CD4-positive, alpha-beta T cell treated with Interferon gamma for 1 hour (primary cell): ENCODE measurements around the gene LCLAT1.

ENCODE experiments used
- DNase-seq: peaks from one replicate; pipeline ENCODE4 v3.0.0-alpha.2; 2020

LCLAT1 gene

DNA sequence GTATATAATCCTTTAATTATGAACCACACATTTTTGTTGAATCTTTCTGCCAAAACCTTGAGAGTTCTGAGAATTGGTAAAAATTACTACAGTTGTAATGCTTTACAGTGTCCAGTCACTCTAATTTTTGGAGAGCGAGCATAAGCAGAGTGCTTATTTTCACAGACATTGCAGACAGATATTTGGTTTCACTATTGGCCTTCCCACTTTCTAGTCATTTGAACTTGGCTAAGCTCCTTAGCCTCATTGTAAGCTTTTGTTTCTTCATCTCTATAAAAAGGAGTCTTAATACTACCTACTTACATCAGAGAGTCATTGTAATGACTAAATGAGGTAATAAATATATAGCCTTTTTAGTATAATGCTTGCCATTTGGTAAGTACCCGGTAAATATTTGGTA is 80.4 kb downstream of the LCLAT1 start:
- no peak for DNase-seq

DNA sequence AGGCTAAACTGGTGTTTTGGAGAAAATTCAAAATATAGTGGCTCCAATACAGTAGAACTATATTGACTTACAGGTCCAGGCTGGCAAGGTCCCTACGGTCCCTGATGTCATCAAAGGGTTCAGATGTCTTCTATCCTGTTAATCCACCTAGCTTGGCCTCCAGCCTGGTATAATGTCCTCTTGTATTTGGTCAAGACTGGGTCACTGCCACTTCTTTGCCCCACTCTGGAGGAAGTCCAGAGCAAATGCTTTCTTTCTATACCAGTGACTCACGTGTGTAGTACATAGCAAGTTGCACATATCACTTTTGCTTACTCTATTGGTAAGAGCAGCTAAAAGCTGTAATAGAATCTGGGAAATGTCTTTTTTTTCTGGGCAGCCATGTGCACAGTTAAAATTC is 80.8 kb downstream of the LCLAT1 start:
- no peak for DNase-seq

DNA sequence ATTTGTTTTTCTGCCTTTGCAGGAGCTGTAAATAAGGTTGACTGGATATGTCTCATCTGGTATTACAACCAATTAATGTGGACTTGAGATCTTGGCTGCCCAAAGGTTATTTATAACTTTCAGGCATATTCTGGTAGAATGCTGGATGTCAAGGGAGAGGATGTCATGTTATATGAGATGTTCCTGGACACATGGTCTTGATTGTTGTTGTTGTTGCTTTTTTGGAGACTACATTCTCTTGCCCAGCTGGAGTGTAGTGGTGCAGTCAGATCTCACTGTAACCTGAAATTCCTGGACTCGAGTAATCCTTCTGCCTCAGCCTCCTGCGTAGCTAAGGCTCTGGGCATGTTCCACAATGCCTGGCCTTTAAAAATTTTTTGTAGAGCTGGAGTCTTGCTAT is 83.3 kb downstream of the LCLAT1 start:
- no peak for DNase-seq

DNA sequence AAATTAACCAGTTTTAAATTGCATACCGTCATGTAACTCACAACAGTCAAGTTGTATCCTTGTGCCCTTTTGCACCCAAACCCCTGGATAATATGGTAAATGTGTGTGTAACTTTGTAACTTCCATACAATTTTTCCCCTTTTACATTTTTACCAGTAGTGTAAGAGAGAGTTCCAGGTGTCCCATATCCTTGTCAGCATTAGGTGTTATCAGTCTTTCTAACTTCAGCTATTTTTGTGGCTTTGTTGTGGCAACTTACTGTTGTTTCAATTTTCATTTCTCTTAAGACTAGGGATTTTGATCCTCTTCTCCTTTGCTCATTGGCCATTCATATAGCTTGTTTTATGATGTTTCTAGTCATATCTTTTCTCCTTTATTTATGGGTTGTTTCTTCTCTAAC is 94.6 kb downstream of the LCLAT1 start:
- no peak for DNase-seq

DNA sequence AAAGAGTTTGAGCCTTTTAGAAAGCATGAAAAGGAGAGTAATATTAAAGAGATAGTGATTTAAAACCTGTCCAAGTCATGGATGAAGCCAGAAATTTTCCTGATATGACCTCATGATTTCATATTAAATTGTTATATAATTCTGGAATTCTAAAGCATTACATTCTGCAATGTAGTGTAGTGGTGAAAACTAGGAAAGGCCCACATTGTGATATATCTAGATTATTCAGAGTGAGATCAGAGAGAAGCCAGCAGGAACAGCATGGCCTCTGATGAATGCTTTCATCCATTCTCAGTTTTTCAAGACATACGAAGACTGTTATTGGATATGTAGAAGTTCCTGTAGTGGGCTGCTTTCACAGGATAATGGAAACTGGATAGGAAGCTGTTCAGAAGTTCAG is 98.8 kb downstream of the LCLAT1 start:
- DNase-seq = no peak

DNA sequence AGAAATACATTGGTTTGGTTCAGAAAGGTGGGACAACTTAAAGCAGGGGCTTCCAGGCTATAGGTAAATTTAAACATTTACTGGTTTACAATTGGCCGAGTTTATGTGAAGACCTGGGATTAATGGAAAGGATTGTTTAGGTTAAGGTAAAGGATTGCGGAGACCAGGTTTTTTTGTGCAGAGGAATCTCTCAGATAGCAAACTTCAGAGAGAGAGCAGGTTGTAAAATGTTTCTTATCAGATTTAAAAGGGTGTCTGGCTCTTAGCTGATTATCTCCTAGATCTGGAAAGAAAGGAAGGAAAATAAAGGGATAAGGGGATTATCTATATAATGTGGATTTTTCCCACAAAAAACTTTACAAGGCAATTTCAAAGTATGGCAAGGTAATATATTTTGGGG is 101.3 kb downstream of the LCLAT1 start:
- DNase-seq = no peak

DNA sequence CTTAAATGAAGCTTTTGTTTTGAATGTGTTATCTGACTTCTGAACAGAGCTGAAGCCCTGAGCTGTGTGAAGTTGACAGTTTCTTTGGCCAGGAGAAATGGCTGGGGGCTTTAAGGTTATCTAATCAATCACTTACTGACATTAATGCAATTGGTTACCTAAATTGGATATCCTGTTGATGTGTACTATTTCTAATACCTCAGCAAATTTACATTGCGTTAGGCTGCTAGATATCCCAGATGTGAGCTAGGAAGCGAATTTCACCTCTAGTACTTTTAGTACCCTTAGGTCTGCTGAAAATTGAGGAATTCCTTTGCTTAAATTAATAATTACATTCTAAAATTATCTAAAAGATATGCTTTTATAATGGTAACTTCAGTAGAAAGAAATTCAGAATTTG is 102.0 kb downstream of the LCLAT1 start:
- no peak for DNase-seq

DNA sequence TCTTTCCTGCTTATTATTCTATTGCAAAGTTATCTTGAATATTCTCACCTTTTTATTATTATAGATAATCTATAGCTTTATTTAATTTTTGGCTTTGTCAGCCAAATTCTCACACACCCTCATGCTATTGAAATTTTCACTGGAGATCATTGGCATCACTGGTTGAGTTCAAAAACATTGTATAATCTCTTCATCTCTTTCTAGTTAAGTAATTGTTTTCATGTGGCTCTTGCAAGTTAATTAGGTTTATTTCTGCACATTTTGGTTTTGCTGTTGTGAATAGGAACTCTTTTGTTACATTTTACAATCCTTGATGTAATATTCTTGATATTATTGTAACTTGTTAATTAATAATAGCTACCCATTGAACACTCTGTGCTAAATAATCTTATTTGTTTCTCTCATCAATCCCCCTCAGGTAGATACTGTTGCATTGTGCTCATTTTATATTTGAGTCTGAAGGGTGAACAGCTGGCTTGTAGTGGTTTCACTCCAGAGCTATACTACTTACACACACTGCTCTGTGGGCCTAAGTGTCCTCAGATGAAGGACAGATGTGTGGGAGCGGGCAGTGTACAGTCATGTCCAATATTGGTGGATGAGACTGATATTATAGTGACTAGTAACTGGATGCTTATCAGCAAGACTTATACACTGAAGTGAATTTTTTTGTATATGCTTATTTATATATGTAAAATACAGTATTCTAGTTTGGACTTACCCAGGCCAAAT is 112.7 kb downstream of the LCLAT1 start:
- DNase-seq = no peak

DNA sequence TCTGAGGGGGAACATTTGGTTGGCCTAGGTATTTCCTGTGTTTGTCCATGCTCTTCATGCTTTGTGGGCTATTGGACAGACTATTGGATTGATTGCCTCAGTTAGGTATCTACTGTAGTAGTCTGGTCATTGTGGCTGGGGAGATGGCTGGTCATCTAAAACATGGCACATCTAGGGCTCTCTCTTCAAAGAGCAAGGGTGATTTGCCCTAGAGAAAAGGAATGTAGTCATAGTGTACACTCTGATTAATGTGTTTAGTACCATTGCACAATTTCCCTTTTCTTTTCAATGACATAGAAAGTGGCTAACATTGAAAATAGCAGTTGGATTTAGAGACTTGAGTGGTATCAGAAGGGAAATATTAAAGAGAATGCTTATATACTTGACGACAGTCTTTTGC is 114.3 kb downstream of the LCLAT1 start:
- no peak for DNase-seq

DNA sequence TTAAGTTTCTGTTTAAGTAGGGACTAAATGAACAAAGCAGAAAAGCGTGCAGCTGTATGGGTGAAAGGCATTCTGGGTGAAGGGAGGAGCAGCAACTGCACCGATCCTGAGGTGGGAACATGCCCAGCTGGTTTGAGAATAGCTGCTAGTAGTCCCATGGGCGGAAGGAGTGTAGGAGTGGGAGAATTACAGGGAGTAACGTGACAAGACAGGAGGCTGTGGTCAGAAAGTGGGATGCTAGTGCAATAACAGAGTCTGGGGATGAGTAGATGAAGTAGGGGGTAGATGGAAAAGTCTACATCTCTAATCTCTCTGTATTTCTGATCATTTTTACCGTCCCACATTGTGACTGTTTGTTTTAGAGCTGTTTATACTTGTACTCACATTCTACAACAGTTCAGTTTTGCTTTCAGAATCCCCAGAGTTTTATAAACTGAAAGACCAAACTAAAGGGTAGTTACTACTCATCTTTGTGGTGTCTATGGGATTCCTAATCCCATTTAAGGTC is 118.9 kb downstream of the LCLAT1 start:
- DNase-seq = no peak

DNA sequence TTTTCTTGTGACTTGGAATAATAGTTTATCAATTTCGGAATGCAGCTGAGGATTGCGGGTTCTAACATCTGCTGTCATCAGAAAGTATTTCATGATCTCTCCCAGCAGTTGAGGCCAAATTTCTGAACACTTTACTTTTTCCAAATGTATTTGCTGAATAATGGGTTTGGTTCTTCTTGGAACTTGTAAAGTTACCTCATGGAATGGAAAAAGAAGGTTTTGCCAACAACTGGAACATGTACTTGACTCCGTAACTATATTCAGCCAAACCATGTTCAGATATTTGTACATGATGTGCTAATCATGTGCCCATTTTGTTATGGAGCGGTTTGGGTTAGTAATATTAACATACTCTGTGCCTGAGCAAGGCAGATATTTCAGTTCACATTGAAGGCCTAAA is 119.6 kb downstream of the LCLAT1 start:
- no peak for DNase-seq

DNA sequence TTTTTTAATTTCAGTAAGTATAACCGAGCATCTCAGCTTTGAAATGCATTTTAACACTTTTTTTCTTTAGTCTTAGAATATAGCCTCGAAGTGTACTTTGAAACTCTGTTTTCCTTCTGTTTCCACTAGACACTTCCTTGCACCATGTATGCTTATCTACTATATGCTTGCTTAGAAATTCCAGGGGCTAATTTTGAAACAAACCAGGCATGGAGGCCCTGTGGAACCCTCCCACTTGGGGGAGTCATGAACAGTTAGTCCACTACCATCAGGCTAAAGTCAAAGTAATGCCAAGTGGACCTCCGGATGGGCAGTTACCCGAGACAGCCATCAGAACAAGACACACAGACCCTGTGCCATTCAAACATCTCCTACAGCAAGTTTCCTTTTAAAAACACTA is 120.3 kb downstream of the LCLAT1 start:
- no peak for DNase-seq

DNA sequence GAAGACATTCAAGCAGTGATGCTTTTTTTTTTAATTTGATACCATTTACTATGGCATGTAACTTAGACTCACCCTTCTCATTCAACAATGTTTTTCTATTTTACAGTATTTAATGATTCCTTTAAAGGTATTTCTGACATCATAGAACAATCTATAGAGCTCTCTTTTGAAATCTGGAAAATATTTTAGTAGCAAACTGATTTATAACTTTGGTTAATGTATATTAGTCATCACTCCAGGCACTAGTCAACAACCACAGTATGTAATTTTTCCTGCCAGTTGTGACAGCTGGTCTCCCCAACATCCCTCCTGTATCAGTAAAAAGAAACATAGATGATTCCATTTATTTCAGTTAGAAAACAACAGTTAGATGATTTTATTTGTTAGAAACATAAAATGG is 122.9 kb downstream of the LCLAT1 start:
- DNase-seq = no peak

DNA sequence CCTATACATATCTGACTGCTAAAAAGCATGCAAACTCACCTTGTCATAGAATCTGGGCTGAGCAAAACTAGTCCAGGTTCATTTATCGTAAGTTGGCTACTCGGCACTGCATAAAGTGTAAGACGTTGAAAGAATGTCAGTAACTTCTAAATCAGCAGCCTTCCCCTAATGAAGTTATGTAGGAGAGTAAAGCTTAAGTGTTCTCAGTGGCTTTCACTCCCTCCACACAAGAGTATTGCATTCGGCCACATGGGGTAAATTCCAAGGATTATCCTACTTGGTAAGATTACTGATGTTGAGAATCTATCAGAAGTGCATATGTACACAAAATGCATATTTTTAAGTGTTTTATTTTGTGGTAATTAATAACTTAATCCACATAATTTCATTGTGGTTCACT is 130.1 kb downstream of the LCLAT1 start:
- DNase-seq = no peak

DNA sequence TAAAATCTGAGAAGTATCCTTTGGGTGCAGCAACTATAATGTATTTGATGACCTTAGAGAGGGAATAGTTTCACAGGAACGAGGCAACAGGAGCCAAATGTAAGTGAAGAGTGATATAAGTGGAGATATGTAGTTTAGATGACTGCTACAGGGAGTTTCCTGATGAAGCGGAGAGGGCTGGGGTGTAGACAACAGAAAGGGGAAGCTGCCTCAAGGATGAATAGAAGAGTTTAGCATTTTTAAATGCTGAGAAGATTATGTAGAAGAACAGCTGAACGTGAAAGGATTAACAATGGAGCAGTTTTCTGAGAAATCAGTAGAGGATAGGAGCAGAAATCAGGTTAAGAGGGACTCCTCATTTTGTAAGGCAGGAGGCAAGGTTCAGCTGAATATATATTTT is 133.3 kb downstream of the LCLAT1 start:
- DNase-seq = peak; percentile 3

DNA sequence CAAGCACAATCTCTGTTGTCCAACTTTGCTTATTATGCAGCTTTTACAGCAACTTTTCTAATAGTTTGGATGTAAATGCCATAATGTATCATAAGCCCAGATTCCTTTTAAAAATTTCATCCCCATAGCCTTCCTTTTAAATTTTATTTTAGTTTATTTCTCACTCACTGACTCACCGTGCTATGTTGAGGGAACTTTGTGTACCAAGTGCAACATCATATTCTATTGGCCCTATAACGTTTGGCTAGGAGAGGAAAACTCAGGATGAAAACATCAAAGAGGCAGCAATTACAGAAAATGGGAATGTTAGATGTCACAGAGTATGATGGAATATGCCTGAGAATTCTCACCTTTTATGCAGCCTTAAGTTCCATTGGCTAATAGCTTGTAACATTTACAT is 135.5 kb downstream of the LCLAT1 start:
- no peak for DNase-seq

DNA sequence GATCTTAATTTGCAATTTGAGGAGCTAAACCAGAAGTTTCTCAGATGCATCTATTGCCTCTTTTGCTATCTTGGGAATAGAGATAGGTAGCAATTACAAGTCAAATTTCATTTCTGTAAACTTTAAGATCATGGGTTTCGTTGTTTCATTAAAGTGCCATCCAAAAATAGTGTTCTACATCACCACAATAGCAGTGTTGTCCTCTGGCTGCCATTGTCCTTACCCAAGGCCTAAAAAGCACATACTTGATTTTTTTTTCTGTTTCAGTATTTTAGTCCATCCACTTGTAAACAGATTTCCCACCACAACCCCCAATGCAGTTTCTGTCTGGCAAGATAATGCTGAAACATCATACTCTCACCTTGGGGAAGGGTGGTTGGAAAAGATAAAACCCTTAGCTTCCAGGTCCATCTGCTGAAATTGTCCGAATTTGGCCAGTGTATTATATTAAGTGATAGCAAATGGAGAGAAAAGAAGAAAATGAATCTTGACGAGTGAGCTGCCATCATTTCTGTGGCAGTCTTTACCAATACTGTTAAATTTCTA is 136.2 kb downstream of the LCLAT1 start:
- no peak for DNase-seq

DNA sequence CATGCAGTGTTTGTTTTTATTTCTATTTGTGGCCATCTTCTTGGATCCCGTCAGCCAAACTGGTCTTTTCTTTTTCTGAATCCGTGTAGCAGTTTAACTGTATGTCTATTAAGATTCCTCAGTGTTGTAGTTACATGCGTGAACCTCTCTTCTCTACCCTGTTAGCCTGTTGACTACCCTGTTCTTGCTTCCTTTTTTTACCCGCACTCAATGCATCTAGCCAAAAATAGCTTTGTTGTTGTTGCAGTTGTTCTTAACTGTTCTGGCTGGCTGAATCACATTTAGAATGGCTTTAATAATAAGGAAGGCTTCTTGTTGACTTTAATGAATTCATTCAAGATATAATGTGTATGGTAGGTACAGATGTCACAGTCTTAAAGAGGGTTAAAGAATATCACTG is 137.1 kb downstream of the LCLAT1 start:
- DNase-seq = no peak

DNA sequence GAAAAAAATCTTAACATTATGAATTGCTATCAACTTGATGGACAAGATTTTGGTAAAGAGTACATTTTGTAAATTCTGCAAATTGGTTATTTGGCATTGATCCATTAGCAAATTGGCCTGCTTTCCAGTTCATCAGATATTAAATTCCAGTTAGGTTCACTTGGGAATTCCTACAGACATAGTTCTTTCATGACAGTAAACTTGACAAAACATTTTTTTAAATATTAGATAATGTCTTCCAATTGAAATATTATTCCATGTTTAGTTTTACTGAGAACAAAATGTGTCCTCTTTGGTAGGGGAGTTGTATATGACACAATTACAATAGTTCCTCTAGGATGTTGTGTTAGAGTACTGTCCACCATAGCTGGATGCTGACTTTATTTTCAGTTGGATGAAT is 141.9 kb downstream of the LCLAT1 start:
- no peak for DNase-seq

DNA sequence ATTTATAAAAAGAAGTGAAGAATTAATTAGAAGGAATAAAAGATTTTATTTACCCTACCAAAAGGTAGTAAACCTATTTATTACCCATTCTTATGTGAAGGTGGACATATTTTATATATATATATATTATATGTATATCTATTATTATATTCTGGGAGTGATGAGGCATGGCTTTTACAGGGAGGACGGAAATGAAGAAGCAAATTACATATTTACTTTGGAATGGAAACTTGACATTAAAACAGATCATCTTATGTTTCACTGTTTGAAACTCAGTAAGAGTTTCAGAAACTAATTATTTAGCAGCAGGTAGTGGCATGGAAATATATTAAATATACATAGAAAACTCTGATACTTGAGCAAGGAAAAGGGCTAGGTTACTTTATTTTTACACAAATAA is 143.4 kb downstream of the LCLAT1 start:
- no peak for DNase-seq

DNA sequence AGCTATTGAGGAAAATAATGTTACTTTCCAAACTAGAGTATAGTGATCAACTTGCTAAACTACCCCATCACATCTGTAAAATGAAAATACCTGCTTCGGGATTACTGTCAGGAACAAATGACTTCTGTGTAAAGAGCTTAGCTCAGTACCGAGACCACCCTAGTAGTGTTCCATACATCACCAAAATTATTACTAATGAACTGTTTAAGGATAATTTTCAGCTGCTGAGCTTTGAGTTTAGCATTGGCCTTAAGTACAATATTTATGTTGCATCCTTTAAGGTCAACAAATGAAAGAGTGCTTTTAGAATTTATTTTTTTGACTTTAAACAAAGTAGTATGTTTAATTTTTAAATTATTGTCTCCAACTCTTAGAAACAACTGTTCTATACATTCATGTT is 144.1 kb downstream of the LCLAT1 start:
- DNase-seq = no peak

DNA sequence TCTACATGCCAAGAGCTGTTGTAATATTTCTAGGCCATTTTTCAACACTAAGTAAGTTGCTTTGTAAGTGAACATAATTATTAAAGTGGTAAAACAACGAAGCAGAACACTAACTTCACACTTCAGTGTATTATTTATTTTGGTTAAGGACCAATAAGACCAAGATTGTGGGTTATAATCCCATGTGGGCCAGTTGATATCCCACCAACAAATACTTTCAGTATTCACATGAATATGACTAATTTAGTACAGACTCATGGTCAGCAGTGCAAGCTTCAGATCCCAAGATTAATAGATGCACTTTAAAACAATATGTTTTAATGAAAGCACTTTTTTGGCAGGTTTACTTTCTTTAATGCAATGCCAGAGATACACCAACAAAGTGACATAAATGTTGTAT is 154.3 kb downstream of the LCLAT1 start:
- no peak for DNase-seq

DNA sequence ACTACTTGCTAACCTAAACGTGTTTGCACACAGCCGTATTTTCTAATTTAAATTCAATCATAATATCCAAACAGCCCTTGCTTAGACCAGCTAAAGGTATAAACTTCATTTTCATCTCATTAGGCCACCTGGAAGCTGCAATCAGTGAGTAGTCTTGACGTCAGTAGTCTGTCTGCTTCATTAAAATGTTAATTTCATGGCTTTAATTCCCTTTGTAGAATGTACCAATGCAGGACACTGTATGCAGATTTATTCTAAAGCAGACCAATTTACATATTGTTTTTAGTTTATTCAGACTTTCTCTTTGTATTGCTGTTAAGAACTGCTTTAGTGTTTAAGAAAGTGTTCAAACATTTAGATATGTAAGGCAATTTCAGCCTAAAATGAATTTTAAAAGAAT is 158.2 kb downstream of the LCLAT1 start:
- DNase-seq = no peak

DNA sequence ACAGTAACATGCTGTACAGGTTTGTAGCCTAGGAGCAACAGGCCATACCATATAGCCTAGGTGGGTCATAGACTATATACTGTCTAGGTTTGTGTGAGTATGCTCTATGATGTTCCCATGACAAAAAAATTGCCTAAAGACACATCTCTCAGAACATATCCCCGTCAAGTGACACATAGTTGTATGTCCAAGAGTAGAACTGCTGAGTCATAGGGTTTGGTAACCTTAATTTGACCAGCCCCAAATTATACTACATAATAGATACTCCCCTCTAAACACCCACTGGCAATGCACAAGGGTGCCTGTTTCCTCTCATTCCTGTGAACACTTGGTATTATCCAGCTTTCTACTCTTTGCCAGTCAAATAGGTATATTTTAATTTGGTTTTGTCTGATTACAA is 161.6 kb downstream of the LCLAT1 start:
- DNase-seq = no peak

DNA sequence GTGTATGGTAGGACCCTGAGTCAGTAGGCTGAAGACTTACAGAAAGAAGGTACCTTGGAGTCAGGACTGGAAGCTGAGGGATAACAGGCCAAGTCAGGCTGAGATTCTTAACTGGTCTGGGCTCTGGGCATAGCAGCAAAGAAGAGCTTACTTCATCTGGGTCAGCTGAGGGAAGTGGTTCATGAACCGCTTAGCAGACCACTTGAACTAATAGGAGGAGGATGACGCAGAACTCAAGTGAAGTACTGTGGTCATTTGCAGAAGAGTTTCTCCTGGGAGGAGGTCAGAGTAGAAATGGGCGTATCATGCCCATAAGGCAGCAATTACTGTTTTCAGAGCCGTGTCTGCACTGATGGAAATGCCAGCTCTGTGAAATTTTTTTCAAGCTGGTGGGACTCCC is 164.5 kb downstream of the LCLAT1 start:
- DNase-seq = no peak
